ENCODE measurements around the gene AFTPH. TPM values are rescaled to one million over a fixed set of nuclear protein-coding genes. Genes with fewer than 3 reads are reported as not detected.
A peak's percentile ranks its signal among the peaks of the same experiment; 100 is the strongest.

Gene AFTPH
- total RNA-seq, 2 donors from 2014 or later: 12.1 to 12.8 TPM

DNA sequence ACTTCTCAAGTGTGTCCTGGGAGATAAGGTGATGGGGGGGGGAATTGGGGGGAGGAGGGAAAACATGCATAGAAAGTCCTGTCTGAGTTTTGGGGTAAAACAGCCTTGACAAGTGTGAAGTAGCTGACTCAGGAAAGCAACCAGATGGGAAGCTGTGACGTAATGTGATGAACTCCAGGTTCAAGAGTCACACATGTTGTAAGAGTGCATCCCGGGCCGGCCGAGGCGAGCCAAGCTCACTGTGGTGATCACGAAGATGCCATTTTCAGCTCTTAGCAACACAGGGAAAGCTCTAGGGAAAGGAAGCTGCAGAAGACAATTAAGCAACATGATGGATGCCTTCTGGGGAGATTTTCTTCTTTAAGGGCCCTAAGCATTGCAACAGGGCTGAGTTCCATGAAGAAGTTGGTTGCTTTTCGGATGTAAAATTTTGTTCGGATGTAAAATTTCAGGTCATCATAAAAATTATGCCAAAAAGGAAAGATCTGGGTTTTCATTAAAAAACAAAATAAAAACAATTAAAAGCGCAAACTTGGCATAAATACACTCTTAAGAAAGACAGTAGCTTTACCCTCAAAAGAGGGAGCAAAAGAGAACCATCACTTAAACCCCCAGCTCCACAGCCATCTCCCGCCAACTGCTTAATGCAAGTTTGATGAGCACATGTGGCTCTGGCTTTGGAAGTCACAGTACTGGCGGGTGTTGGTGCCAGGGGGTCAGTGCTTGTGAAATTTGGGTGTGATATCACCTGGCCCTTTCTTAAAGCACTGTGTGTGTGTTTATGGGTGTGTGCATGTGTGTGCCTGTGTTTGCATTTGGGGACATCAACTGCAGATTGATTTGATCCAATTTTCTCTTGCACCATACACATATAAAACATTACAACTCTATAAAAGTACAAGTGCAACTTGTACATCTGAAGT lies 110.5 kb downstream of the AFTPH start:
- intact Hi-C loops (cut with DNase I): no loop called here
- ATAC-seq: peak in 1 of 2 donors; percentile 64
- peak; percentile 33 for DNase-seq

DNA sequence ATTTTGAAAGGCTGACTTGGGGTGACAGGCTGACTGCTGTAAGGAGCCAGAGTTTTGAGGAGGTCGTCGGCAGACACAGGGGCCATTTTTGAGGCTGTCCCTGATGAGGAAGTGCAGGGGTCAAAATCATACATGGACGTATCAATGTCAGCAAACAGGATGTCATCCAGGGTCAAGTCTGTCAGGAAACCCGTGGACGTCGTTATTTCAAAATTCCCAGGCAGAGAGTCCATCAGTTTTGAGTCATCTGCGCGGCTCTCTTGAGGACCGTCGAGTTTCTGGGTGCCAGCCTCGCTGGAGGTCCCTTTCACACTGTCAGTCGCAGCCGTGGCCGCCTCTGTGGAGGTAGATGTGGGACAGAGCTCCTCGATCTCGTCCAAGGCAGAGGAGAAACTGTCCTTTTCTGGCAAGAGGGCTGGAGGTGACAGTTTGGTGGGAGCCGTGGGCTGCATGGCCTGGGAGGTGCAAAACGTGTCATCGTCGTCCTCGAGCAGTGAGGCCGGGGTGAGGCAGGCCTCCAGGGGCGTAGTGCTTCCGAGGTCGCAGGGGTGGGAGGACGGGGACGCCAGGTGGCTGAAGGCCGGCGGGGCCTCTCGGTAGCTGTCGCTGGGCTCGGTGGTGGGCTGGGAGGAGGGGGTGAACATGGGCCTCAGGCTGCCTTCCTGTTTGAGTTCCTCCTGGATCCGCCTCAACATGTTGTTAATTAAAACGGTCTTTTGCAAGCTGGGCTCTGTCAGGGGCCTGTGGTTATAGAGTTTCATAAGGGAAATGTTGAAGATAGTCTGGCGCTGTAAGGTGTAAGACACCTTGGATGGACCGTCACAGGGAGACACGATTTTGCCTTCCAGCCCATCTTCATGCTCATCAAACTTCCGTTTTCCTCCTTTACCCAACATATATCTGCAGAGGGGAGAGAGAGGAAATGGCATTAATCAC lies 112.1 kb downstream of the AFTPH start:
- intact Hi-C loops (cut with DNase I): no loop called here
- DNase-seq: no peak
- ATAC-seq: peak in 1 of 2 donors; percentile 22

- ATAC-seq (no peak), DNase-seq (no peak)
- intact Hi-C loops (cut with DNase I): no loop called here
Measured at GRCh38 chr2:64637000-64637635, 113.0 kb downstream of the AFTPH start.

DNA sequence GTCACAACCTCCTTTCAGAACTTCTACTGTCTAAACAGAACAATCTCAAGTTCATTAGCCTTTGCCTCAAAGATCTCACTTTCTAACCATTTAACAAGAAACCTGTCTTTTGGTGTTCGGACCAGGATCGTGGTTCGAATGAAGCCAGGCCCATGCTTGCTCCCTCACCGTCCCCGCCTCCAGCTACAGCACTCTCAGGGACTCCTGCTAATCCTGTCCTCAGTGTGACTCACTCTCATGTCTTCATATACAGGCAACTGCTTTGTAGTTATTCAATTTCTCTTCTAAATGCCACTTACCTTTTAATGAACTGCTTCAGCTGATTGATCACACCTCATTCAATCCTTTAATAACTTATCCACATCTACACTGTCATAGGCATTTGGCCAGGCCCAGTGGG lies 113.8 kb downstream of the AFTPH start:
- DNase-seq (no peak), ATAC-seq (peak in 1 of 2 donors; percentile 55)
- intact Hi-C loops (cut with DNase I): no loop called here

DNA sequence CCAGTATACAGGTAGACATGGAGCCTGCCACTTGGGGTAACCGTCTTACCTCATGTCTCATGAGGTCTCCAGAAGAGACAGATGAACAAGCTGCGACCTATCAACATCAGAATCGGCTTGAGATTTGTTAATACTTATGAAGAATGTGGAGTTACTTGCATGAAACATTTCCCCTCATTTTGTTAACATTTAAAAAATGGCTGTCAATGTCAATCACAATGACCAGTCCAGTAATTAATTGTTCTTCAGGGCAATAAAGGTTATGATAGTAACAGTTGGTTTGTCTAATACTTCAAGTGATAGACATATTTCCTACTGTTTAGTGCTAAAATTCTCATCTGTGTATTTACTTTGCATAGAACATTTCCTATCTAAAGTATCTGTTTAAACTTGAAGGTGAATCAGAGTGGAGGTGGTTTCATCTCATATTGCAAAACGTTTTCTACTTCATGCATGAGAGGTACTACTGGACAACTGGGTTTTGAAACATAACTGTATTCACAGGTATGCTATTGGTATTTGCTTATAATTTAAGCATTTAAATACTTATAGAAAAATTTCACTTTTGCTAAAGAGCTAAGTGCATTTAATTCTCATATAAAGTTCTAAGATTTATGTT lies 114.5 kb downstream of the AFTPH start:
- ATAC-seq: no peak
- DNase-seq: no peak
- intact Hi-C loops (cut with DNase I): no loop called here

DNA sequence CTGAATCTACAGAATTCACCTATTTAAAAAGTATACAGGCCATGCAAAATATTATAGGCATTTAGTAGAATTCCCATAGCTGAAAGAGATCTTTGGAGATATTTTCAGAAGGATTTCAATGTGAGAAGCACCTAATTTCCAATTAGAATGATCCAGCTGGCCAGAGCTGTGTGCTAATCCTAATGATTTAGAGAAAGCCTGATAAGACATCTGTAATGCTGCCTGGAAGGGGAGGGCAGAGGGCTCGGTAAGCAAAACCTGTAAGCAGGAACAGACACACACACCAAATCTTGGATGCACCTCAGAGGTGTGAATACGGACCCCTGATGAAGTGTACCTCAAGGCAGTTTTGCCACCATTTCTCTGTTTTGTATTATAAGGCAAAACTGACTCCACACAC lies 115.6 kb downstream of the AFTPH start:
- DNase-seq (no peak), ATAC-seq (no peak)
- intact Hi-C loops (cut with DNase I): loop anchor here in 1 of 2 donors (10.0 kb wide), 1 partner anchor 225 kb away; no protein-coding TSS in a partner anchor

- intact Hi-C loops (cut with DNase I): loop anchor here in 1 of 2 donors (10.0 kb wide), 1 partner anchor 224 kb away; no protein-coding TSS in a partner anchor
- no peak for DNase-seq
- ATAC-seq: no peak
Measured at GRCh38 chr2:64640153-64641044, 116.3 kb downstream of the AFTPH start.

DNA sequence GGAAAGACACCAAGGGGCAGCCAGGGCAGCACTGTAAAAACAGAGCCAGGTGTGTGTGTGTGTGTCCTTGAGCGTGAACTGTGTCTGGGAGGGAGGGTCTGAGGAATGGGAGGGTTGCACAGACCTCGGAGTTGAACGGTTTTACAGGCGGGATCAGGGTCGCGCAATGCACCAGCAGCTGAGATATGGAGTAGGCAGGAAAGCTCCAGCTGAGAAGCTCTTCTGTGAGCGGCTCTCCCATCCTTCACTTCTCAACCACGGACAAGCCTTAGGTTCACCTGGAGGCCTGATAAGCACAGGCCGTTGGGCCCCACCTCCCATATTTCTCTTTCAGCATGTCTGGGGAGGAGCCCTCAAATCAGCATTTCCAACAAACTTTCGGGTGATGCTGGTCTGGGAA lies 117.5 kb downstream of the AFTPH start:
- ATAC-seq: no peak
- intact Hi-C loops (cut with DNase I): loop anchor here in 1 of 2 donors (10.0 kb wide), 1 partner anchor 223 kb away; no protein-coding TSS in a partner anchor
- DNase-seq: no peak

Small RNA genes within 50 kb of the gene (microRNA-seq; reads per million reads assigned to microRNA genes)
- 0 reads per million in 2 donors for gene MIR4434

Other genes with a start within 250 kb of the AFTPH start
- gene LGALSL, start 70.2 kb upstream of the AFTPH start, total RNA-seq: 10 to 100 TPM; 13.1 to 18.0 TPM
- 10 to 100 TPM; 14.3 to 14.7 TPM for gene SERTAD2, start 129.6 kb downstream of the AFTPH start, total RNA-seq

Measured in left cardiac atrium (tissue), 4 donors.